Measurements from ENCODE around the gene AFF1. TPM values are rescaled to one million over a fixed set of nuclear protein-coding genes. Genes with fewer than 3 reads are reported as not detected.

The AFF1 gene
- total RNA-seq, 1 experiment from 2014 or later = 61.9 TPM

DNA sequence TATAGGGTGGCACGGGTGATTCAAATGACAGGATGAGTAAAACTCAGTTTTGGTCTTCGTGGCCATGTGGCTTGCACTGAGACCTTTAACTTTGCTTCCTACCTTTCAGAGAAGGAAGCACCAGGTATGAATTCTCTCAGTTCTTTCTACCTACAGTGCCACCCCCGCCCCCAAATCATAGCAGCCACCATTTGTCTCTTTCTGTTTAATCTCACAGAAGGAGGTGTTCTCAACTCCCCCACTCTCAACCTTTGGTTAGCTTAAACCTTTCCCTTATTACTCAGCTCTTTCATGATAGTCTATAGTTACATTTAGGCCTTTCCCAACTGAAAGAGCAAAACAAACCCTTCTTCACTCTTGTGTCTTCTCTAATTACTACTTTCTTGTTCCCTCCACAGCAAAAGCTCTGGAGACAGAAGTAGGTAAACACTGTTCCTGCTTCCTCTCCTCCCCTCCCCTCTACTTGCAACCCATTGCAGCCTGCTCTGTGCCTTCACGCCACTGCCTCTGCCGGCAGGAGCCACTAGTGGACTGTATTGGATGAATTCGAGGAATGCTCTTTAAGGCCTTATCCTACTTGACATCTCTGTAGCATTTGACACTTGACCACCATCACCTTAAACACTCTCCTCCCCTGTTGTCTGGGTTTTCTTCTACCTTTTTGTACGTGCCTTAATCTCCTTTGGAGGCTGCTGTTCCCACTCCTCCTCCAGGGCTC lies 123.7 kb downstream of the AFF1 start:
- TF ChIP-seq, protein P1, sequence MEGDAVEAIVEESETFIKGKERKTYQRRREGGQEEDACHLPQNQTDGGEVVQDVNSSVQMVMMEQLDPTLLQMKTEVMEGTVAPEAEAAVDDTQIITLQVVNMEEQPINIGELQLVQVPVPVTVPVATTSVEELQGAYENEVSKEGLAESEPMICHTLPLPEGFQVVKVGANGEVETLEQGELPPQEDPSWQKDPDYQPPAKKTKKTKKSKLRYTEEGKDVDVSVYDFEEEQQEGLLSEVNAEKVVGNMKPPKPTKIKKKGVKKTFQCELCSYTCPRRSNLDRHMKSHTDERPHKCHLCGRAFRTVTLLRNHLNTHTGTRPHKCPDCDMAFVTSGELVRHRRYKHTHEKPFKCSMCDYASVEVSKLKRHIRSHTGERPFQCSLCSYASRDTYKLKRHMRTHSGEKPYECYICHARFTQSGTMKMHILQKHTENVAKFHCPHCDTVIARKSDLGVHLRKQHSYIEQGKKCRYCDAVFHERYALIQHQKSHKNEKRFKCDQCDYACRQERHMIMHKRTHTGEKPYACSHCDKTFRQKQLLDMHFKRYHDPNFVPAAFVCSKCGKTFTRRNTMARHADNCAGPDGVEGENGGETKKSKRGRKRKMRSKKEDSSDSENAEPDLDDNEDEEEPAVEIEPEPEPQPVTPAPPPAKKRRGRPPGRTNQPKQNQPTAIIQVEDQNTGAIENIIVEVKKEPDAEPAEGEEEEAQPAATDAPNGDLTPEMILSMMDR (IDR thresholded peaks at IDR 0.05; ENCODE audit: unreplicated experiment) = no peak
- CTCF ChIA-PET = interaction anchor here (1.2 kb wide), 1 partner anchor 34 kb away, joined by 3 read pairs; no protein-coding TSS in a partner anchor
- POLR2A ChIA-PET = no interaction called here
- intact Hi-C loops (cut with micrococcal nuclease) = no loop called here
- no TSS peak for BruUV-seq (replicated peaks)
- Mint-ChIP-seq H3K9me3 (ENCODE audit: unreplicated experiment) (no peaks in the 10 kb centered on the region), H3K4me1 (ENCODE audit: insufficient read depth, unreplicated experiment) (peaks cover 42% of the 10 kb centered on the region), H3K36me3 (ENCODE audit: insufficient read depth, unreplicated experiment) (peaks cover 25% of the 10 kb centered on the region), H3K27me3 (ENCODE audit: insufficient read depth, unreplicated experiment) (no peaks in the 10 kb centered on the region), H3K27ac (ENCODE audit: low read depth, unreplicated experiment) (no peak overlapping the region), H3K4me3 (ENCODE audit: unreplicated experiment) (no peak overlapping the region)
- peak; percentile 58 for DNase-seq (ENCODE audit: unreplicated experiment)

- DNase-seq (ENCODE audit: unreplicated experiment) = peak; percentile 62
- no peaks in the 10 kb centered on the region for H3K27me3 Mint-ChIP-seq (ENCODE audit: insufficient read depth, unreplicated experiment)
- H3K4me3 Mint-ChIP-seq (ENCODE audit: unreplicated experiment) = no peak overlapping the region
- H3K27ac Mint-ChIP-seq (ENCODE audit: low read depth, unreplicated experiment) = peak overlapping the region; percentile 80
- H3K9me3 Mint-ChIP-seq (ENCODE audit: unreplicated experiment) = no peaks in the 10 kb centered on the region
- peaks cover 33% of the 10 kb centered on the region for H3K4me1 Mint-ChIP-seq (ENCODE audit: insufficient read depth, unreplicated experiment)
- BruUV-seq (replicated peaks) = no TSS peak
- intact Hi-C loops (cut with micrococcal nuclease) = loop anchor here (1.0 kb wide), 1 partner anchor 54 kb away; no protein-coding TSS in a partner anchor
- CTCF ChIA-PET = no interaction called here
- TF ChIP-seq, protein P1 (IDR thresholded peaks at IDR 0.05; ENCODE audit: unreplicated experiment) = no peak
- peaks cover 45% of the 10 kb centered on the region for H3K36me3 Mint-ChIP-seq (ENCODE audit: insufficient read depth, unreplicated experiment)
- POLR2A ChIA-PET = no interaction called here
Measured at GRCh38 chr4:87060957-87061356, 126.1 kb downstream of the AFF1 start.

- Mint-ChIP-seq H3K27me3 (ENCODE audit: insufficient read depth, unreplicated experiment) (no peaks in the 10 kb centered on the region), H3K4me3 (ENCODE audit: unreplicated experiment) (no peak overlapping the region), H3K36me3 (ENCODE audit: insufficient read depth, unreplicated experiment) (peaks cover 46% of the 10 kb centered on the region), H3K4me1 (ENCODE audit: insufficient read depth, unreplicated experiment) (peaks cover 8% of the 10 kb centered on the region), H3K27ac (ENCODE audit: low read depth, unreplicated experiment) (no peak overlapping the region), H3K9me3 (ENCODE audit: unreplicated experiment) (no peaks in the 10 kb centered on the region)
- BruUV-seq (replicated peaks) = no TSS peak
- DNase-seq (ENCODE audit: unreplicated experiment) = no peak
- ChIA-PET CTCF (no interaction called here), POLR2A (interaction anchor here (0.6 kb wide), 1 partner anchor 58 kb away, joined by 3 read pairs; no protein-coding TSS in a partner anchor)
- intact Hi-C loops (cut with micrococcal nuclease) = no loop called here
- TF ChIP-seq, protein P1 (IDR thresholded peaks at IDR 0.05; ENCODE audit: unreplicated experiment) = no peak
Measured at GRCh38 chr4:87065021-87065420, 130.2 kb downstream of the AFF1 start.

GRCh38 chr4:87066403-87067123 lies 131.8 kb downstream of the AFF1 start:
- intact Hi-C loops (cut with micrococcal nuclease) = no loop called here
- no peak for DNase-seq (ENCODE audit: unreplicated experiment)
- no TSS peak for BruUV-seq (replicated peaks)
- Mint-ChIP-seq H3K4me1 (ENCODE audit: insufficient read depth, unreplicated experiment) (peaks cover under 1% of the 10 kb centered on the region), H3K27ac (ENCODE audit: low read depth, unreplicated experiment) (no peak overlapping the region), H3K27me3 (ENCODE audit: insufficient read depth, unreplicated experiment) (no peaks in the 10 kb centered on the region), H3K9me3 (ENCODE audit: unreplicated experiment) (no peaks in the 10 kb centered on the region), H3K4me3 (ENCODE audit: unreplicated experiment) (no peak overlapping the region), H3K36me3 (ENCODE audit: insufficient read depth, unreplicated experiment) (peaks cover 52% of the 10 kb centered on the region)
- ChIA-PET POLR2A (interaction anchor here (1.7 kb wide), 1 partner anchor 131 kb away, joined by 6 read pairs; no protein-coding TSS in a partner anchor), CTCF (interaction anchor here (0.5 to 1.3 kb wide), 3 partner anchors 12 to 23 kb away, joined by 3 to 5 read pairs (median 4); no protein-coding TSS in a partner anchor)
- TF ChIP-seq, protein P1 (IDR thresholded peaks at IDR 0.05; ENCODE audit: unreplicated experiment) = no peak

Data from MCF 10A (cell line).